HCT116 (cell line): ENCODE results near the gene WDFY2. TPM values are rescaled to one million over a fixed set of nuclear protein-coding genes. Genes with fewer than 3 reads are reported as not detected.

Experiments used
- microRNA-seq: library from miRNA; unstranded; fragments of <30 nt; microRNA quantifications from one replicate; pipeline ENCODE4, GENCODE V29; 2016; ENCODE audit warnings: borderline number of aligned reads
- total RNA-seq: library from RNA; stranded (reverse); gene quantifications from one replicate; pipeline ENCODE4 v1.2.1, GENCODE V29; 2021; ENCODE audit not compliant: unreplicated experiment

The WDFY2 gene
- total RNA-seq, 1 experiment from 2014 or later, result 6.1 TPM

Small RNA genes within 50 kb of the gene (microRNA-seq; reads per million reads assigned to microRNA genes)
- gene MIR4703, result not detected

Other genes starting within 250 kb of the WDFY2 start
- not detected for gene SERPINE3, start 244.8 kb upstream of the WDFY2 start, total RNA-seq
- gene INTS6, start 131.4 kb upstream of the WDFY2 start, total RNA-seq, result 44.7 TPM
- gene DHRS12, start 219.7 kb downstream of the WDFY2 start, total RNA-seq, result 3.9 TPM